HAP-1 (cell line): ENCODE results near the gene FAM43B.
"Not testable (repeated sequence)": the region's sequence is repeated elsewhere in the genome, so short reads cannot be mapped to it uniquely, and the experiment has no call there.

Source experiments
- DNase-seq, 2 experiments: peaks; one replicate each; pipeline ENCODE4 v3.0.0-alpha.2; 2016 to 2020; ENCODE audit warnings: low spot score in 2 of 2
- H3K27me3 ChIP-seq: fragments of 250-450 bp; sonication (Bioruptor Pico); 2 replicates; pipeline ENCODE4 v1.5.1; 2020; ENCODE audit warnings: low read depth, mild to moderate bottlenecking, moderate library complexity
- H3K36me3 ChIP-seq: fragments of 250-450 bp; sonication (Bioruptor Pico); replicated peaks from 2 replicates; pipeline ENCODE4 v1.5.1; 2020; ENCODE audit warnings: mild to moderate bottlenecking
- H3K4me1 ChIP-seq: fragments of 250-450 bp; sonication (Bioruptor Pico); 2 replicates; pipeline ENCODE4 v1.5.1; 2020; ENCODE audit warnings: mild to moderate bottlenecking
- H3K4me3 ChIP-seq: fragments of 250-450 bp; sonication (Bioruptor Pico); 2 replicates; pipeline ENCODE4 v1.5.1; 2020; ENCODE audit warnings: mild to moderate bottlenecking, moderate library complexity
- H3K9me3 ChIP-seq: fragments of 250-450 bp; sonication (Bioruptor Pico); 2 replicates; pipeline ENCODE4 v1.5.1; 2020; ENCODE audit warnings: mild to moderate bottlenecking, moderate library complexity
- in situ Hi-C: fragments of 300-500 bp; cut with MboI; formaldehyde crosslinking; loops from 3 replicates; pipeline ENCODE4 v1.14.3; 2020; ENCODE audit warnings: low sequenced_read_pairs, inconsistent platforms, mixed read lengths

Gene FAM43B, protein sequence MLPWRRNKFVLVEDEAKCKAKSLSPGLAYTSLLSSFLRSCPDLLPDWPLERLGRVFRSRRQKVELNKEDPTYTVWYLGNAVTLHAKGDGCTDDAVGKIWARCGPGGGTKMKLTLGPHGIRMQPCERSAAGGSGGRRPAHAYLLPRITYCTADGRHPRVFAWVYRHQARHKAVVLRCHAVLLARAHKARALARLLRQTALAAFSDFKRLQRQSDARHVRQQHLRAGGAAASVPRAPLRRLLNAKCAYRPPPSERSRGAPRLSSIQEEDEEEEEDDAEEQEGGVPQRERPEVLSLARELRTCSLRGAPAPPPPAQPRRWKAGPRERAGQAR

GRCh38 chr1:20551945-20552727 is at the start of gene FAM43B:
FAM43B (plus strand) TSS chr1:20552573; CDS start chr1:20552974, 401 bp downstream.
- Histone ChIP-seq H3K4me1 (no peaks in the 10 kb centered on the region), H3K4me3 (peak within 1 kb of the TSS; percentile 28), H3K9me3 (no peaks in the 10 kb centered on the region), H3K36me3 (no peaks in the 10 kb centered on the region), H3K27me3 (peaks cover 54% of the 10 kb centered on the region)
- peak; percentile 13 to 83 for DNase-seq
- in situ Hi-C loops, result no loop called here

- peaks cover 31% of the 10 kb centered on the region for H3K36me3 ChIP-seq
- H3K4me1 ChIP-seq, result peaks cover 7% of the 10 kb centered on the region
- no peaks in the 10 kb centered on the region for H3K27me3 ChIP-seq
- in situ Hi-C loops, result no loop called here
- H3K4me3 ChIP-seq, result no peak overlapping the region
- H3K9me3 ChIP-seq, result no peaks in the 10 kb centered on the region
- no peak for DNase-seq
Observed at GRCh38 chr1:20505488-20505887, 46.9 kb upstream of the FAM43B start.

GRCh38 chr1:20507248-20507563 is 45.2 kb upstream of the FAM43B start:
- no peak for DNase-seq
- Histone ChIP-seq H3K9me3 (no peaks in the 10 kb centered on the region), H3K36me3 (peaks cover 14% of the 10 kb centered on the region), H3K4me3 (peak overlapping the region; percentile 93), H3K4me1 (peaks cover 7% of the 10 kb centered on the region), H3K27me3 (no peaks in the 10 kb centered on the region)
- in situ Hi-C loops, result no loop called here

DNA sequence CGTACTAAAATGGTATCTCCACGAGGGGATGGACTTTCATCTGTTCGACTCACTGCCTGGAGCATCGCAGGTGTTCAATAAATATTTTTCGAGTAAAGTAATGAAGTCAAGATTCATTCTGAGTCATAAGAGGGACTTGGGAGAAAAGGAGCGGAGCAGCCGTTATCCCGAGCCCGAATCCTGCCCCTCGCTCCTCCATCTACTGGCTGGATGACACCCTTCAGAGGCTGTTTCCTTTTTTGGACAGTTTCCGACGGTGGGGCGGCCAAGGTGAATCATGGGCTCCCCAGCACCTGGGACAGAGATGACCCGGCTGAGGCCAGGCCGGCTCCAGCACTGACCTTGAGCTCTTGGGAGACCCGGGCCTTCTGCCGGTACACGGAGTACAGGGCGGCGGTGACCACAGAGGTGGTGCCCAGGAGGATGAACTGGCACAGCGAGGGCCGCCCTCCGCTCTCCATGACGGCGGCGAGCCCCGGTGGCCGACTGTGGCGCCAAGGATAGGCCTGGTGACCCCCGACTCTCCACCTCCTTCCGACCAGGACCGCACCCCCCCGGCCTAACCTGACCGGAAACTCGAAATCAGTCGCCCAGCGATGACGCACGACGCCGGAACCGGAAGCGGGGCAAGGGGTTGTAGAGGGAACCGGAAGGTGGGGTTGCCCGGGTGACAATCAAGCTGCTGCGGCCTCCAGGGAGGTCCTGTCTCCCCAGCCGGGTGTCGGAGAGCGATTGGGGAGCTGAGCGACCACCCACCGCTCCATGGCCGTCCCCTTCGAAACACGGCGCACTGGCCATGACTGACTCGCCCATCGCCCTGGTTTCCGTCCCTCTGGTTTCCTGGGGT is 44.6 kb upstream of the FAM43B start, which contains the start of gene MUL1:
Gene MUL1 (minus strand): TSS at position 588 of the 847 bp plus-strand sequence. CDS start 127 bp downstream, at position 461.
- DNase-seq, result peak; percentile 79 to 96
- Histone ChIP-seq H3K4me3 (peak within 1 kb of the TSS; percentile 93), H3K36me3 (peaks cover 8% of the 10 kb centered on the region), H3K9me3 (no peaks in the 10 kb centered on the region), H3K4me1 (peaks cover 7% of the 10 kb centered on the region), H3K27me3 (no peaks in the 10 kb centered on the region)
- in situ Hi-C loops, result no loop called here

- Histone ChIP-seq H3K9me3 (no peaks in the 10 kb centered on the region), H3K4me1 (peaks cover 7% of the 10 kb centered on the region), H3K36me3 (peaks cover 2% of the 10 kb centered on the region), H3K4me3 (peak overlapping the region; percentile 93), H3K27me3 (no peaks in the 10 kb centered on the region; the same call in 1 of the 2 replicates)
- no peak for DNase-seq
- in situ Hi-C loops, result no loop called here
Observed at GRCh38 chr1:20508411-20508771, 44.0 kb upstream of the FAM43B start.

GRCh38 chr1:20511518-20512428 is 40.6 kb upstream of the FAM43B start:
- no peak for DNase-seq

GRCh38 chr1:20519609-20520262 is 32.6 kb upstream of the FAM43B start:
- H3K36me3 ChIP-seq, DNase-seq, H3K4me3 ChIP-seq, H3K4me1 ChIP-seq, H3K9me3 ChIP-seq: not testable (repeated sequence)
- peaks cover 13% of the 10 kb centered on the region; the same call in 1 of the 2 replicates for H3K27me3 ChIP-seq
- in situ Hi-C loops, result loop anchor here (5.0 kb wide), 1 partner anchor 118 kb away; no protein-coding TSS in a partner anchor

More at GRCh38 chr1:20511518-20512428, 40.6 kb upstream of the FAM43B start:
- H3K27me3 ChIP-seq, result no peaks in the 10 kb centered on the region; the same call in 1 of the 2 replicates
- in situ Hi-C loops, result no loop called here
- H3K4me1 ChIP-seq, result peaks cover 4% of the 10 kb centered on the region
- no peaks in the 10 kb centered on the region for H3K9me3 ChIP-seq
- H3K4me3 ChIP-seq, result no peak overlapping the region
- H3K36me3 ChIP-seq, result no peaks in the 10 kb centered on the region; the same call in 1 of the 2 replicates

DNA sequence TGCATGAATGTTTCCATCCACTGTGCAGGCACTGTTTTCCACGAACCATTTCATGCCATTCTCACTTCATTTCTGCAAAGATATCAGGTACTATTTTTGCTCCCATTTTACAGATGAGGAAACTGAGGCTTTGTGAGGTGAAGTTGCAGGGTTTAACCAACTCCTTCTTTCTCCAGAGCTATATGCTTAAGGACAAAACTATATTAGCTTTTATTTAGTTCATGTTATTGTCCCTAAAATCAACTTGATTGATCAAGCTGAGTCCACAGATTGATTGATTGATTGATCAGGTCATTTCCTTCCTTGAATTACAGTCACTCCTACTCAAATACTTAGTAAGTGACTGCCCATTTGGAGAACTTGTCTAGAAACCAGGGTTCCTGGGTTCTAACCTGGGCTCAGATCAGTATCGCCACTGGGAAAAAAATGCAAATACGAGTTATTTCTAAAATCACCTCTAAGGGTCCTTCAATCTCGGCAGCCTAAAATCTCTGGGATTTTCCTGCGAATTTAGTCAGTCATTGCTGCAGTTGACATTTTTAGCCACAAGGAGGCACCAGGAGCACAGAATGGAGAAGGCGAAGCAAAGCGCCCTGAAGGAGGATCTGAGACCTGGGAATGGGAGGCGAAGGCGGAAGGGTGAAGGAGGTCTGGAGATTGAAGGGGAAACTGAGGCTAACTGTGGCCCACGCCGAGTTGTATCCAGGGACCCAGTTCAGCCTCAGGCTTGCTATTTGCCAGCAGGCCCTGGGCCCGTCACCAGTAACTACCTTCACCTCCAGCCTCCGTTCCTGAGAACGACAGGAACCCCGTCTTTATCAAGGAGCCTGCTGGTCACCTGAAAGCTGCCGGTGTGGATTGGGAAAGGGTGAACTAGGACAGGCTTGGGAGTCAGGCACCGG is 30.2 kb upstream of the FAM43B start:
- in situ Hi-C loops, result loop anchor here (5.0 kb wide), 1 partner anchor 115 kb away; no protein-coding TSS in a partner anchor
- no peaks in the 10 kb centered on the region for H3K4me1 ChIP-seq
- no peak overlapping the region for H3K4me3 ChIP-seq
- peak; percentile 64 to 93 for DNase-seq
- no peaks in the 10 kb centered on the region for H3K9me3 ChIP-seq
- peaks cover 13% of the 10 kb centered on the region; the same call in 1 of the 2 replicates for H3K27me3 ChIP-seq
- H3K36me3 ChIP-seq, result no peaks in the 10 kb centered on the region

DNA sequence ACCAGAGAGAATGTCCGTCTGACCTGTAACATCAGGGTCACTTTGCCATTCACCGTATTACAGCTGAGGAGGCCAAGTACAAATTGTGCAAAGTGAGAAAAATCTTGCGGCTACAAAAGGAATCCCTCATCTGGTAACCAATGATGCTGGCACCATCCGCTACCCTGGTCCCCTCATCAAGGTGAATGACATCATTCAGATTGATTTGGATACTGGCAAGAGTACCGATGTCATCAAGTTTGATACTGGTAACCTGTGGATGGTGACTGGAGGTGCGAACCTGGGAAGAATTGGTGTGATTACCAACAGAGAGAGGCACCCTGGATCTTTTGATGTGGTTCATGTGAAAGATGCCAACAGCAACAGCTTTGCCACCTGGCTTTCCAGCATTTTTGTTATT is 26.1 kb upstream of the FAM43B start:
- Histone ChIP-seq H3K4me1 (no peaks in the 10 kb centered on the region), H3K9me3 (no peaks in the 10 kb centered on the region), H3K27me3 (peaks cover 35% of the 10 kb centered on the region), H3K36me3 (no peaks in the 10 kb centered on the region), H3K4me3 (no peak overlapping the region)
- DNase-seq, result no peak
- in situ Hi-C loops, result loop anchor here (25.0 kb wide), 1 partner anchor 686 kb away; no protein-coding TSS in a partner anchor

DNA sequence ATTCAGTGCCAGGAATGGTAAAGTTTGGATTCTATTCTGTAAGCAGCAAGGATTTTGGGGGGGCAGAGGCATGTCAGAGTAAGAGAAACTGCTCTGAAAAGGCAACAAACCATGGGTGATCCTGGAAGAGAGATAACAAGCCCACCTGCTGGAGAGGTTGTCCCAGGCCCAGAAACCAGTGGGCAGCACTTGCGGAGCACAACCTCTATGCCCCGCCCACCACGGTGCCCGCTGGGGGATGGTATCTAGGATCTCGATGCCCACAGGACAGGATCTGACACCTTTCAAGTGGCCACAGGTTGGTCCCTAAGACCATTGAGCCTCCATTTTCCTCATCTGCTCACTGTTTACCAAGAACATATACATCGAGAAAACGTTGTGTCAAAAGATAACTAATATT is 24.2 kb upstream of the FAM43B start:
- in situ Hi-C loops, result loop anchor here (25.0 kb wide), 1 partner anchor 684 kb away; no protein-coding TSS in a partner anchor
- H3K4me1 ChIP-seq, result no peaks in the 10 kb centered on the region
- H3K36me3 ChIP-seq, result no peaks in the 10 kb centered on the region
- H3K9me3 ChIP-seq, result no peaks in the 10 kb centered on the region
- H3K27me3 ChIP-seq, result peaks cover 28% of the 10 kb centered on the region
- no peak for DNase-seq
- H3K4me3 ChIP-seq, result no peak overlapping the region

- Histone ChIP-seq H3K36me3 (no peaks in the 10 kb centered on the region), H3K4me1 (no peaks in the 10 kb centered on the region), H3K27me3 (peaks cover 39% of the 10 kb centered on the region), H3K4me3 (no peak overlapping the region), H3K9me3 (no peaks in the 10 kb centered on the region)
- in situ Hi-C loops, result loop anchor here (25.0 kb wide), 1 partner anchor 682 kb away; no protein-coding TSS in a partner anchor
- no peak for DNase-seq
Observed at GRCh38 chr1:20530306-20530705, 22.1 kb upstream of the FAM43B start.
